Neutrophil (primary cell): Measurements from ENCODE around the gene ITFG1.
"Not testable (repeated sequence)": the region's sequence is repeated elsewhere in the genome, so short reads cannot be mapped to it uniquely, and the experiment has no call there.

Experiments used
- H3K27ac ChIP-seq: fragments of 200-600 bp; sonication (generic); 2 replicates; pipeline ENCODE4 v1.5.1; 2016; ENCODE audit warnings: mild to moderate bottlenecking, moderate library complexity
- H3K27me3 ChIP-seq: fragments of 200-600 bp; sonication (generic); 2 replicates; pipeline ENCODE4 v1.6.0; 2016; ENCODE audit warnings: mild to moderate bottlenecking
- H3K36me3 ChIP-seq: fragments of 200-600 bp; sonication (generic); 2 replicates; pipeline ENCODE4 v1.5.1; 2017
- H3K4me1 ChIP-seq, 2 experiments: fragments of 200-600 bp in 1 of 2; sonication (generic) in 1 of 2; 1 replicate in 1 of 2; 2 replicates in 1 of 2; pipeline versions ENCODE4 v1.5.1 to v1.6.1; 2013 to 2016; ENCODE audit warnings: low read depth in 1 of 2, low read length in 1 of 2, mild to moderate bottlenecking in 1 of 2, moderate library complexity in 1 of 2; ENCODE audit not compliant: control insufficient read depth in 1 of 2, insufficient read depth in 1 of 2
- H3K4me3 ChIP-seq, 2 experiments: fragments of 200-600 bp in 1 of 2; sonication (generic) in 1 of 2; 1 replicate in 1 of 2; 2 replicates in 1 of 2; pipeline ENCODE4 v1.5.1; 2013 to 2016; ENCODE audit warnings: low read depth in 1 of 2, low read length in 1 of 2, mild to moderate bottlenecking in 1 of 2, moderate library complexity in 1 of 2
- H3K9me3 ChIP-seq: fragments of 200-600 bp; sonication (generic); 2 replicates; pipeline ENCODE4 v1.5.1; 2016
- CTCF ChIP-seq: fragments of 200-600 bp; sonication (generic); IDR thresholded peaks from 2 replicates; pipeline ENCODE4 v1.5.1; 2016; ENCODE audit warnings: antibody characterized with exemption

Gene ITFG1

GRCh38 chr16:47198180-47198575 is 262.7 kb downstream of the ITFG1 start:
- no peak for TF ChIP-seq CTCF
- no peak overlapping the region for H3K4me3 ChIP-seq
- H3K36me3 ChIP-seq, result no peaks in the 10 kb centered on the region
- H3K27me3 ChIP-seq, result no peaks in the 10 kb centered on the region
- no peaks in the 10 kb centered on the region for H3K4me1 ChIP-seq
- no peaks in the 10 kb centered on the region for H3K9me3 ChIP-seq
- H3K27ac ChIP-seq, result no peak overlapping the region

GRCh38 chr16:47197536-47198179 is 263.2 kb downstream of the ITFG1 start:
- TF ChIP-seq CTCF, result no peak
- Histone ChIP-seq H3K27me3 (no peaks in the 10 kb centered on the region), H3K27ac (no peak overlapping the region), H3K36me3 (no peaks in the 10 kb centered on the region), H3K4me3 (no peak overlapping the region), H3K4me1 (no peaks in the 10 kb centered on the region), H3K9me3 (no peaks in the 10 kb centered on the region)

- H3K27ac ChIP-seq, result no peak overlapping the region
- H3K36me3 ChIP-seq, result no peaks in the 10 kb centered on the region
- no peak overlapping the region for H3K4me3 ChIP-seq
Observed at GRCh38 chr16:47196457-47196856, 264.4 kb downstream of the ITFG1 start.

GRCh38 chr16:47182318-47182717 is 278.5 kb downstream of the ITFG1 start:
- Histone ChIP-seq H3K36me3 (no peaks in the 10 kb centered on the region), H3K4me3 (no peak overlapping the region), H3K27ac (no peak overlapping the region), H3K4me1 (no peaks in the 10 kb centered on the region), H3K9me3 (no peaks in the 10 kb centered on the region), H3K27me3 (no peaks in the 10 kb centered on the region)
- TF ChIP-seq CTCF, result no peak

More at GRCh38 chr16:47196457-47196856, 264.4 kb downstream of the ITFG1 start:
- Histone ChIP-seq H3K27me3 (no peaks in the 10 kb centered on the region), H3K9me3 (no peaks in the 10 kb centered on the region), H3K4me1 (no peaks in the 10 kb centered on the region)
- no peak for TF ChIP-seq CTCF

GRCh38 chr16:47181066-47181465 is 279.8 kb downstream of the ITFG1 start:
- not testable (repeated sequence) for H3K36me3 ChIP-seq, H3K27ac ChIP-seq, H3K27me3 ChIP-seq, H3K9me3 ChIP-seq, H3K4me3 ChIP-seq, H3K4me1 ChIP-seq

- TF ChIP-seq CTCF, result no peak
- H3K9me3 ChIP-seq, result no peaks in the 10 kb centered on the region
- H3K27me3 ChIP-seq, result no peaks in the 10 kb centered on the region
- H3K4me3 ChIP-seq, result no peak overlapping the region
- H3K4me1 ChIP-seq, result no peaks in the 10 kb centered on the region
- H3K36me3 ChIP-seq, result no peaks in the 10 kb centered on the region
- no peak overlapping the region for H3K27ac ChIP-seq
Observed at GRCh38 chr16:47180073-47180472, 280.8 kb downstream of the ITFG1 start.
